IPS-20b (cell line): ENCODE results near the gene CHCHD5.
"Not testable (repeated sequence)": the region's sequence is repeated elsewhere in the genome, so short reads cannot be mapped to it uniquely, and the experiment has no call there.

Experiments used
- H3K27ac ChIP-seq: one replicate; pipeline ENCODE4 v1.5.1; 2013; ENCODE audit warnings: low read length
- H3K27me3 ChIP-seq: 2 replicates; pipeline ENCODE4 v1.6.1; 2013; ENCODE audit warnings: mild to moderate bottlenecking, low read length, inconsistent platforms; ENCODE audit not compliant: insufficient read depth
- H3K36me3 ChIP-seq: 2 replicates; pipeline ENCODE4 v1.6.1; 2013; ENCODE audit warnings: low read depth, mild to moderate bottlenecking, inconsistent platforms, low read length, moderate library complexity; ENCODE audit not compliant: insufficient read depth
- H3K4me1 ChIP-seq: 2 replicates; pipeline ENCODE4 v1.6.1; 2013; ENCODE audit warnings: mild to moderate bottlenecking, control low read depth, inconsistent platforms, low read length, moderate library complexity; ENCODE audit not compliant: insufficient read depth
- H3K4me3 ChIP-seq: 2 replicates; pipeline ENCODE4 v1.5.1; 2013; ENCODE audit warnings: mild to moderate bottlenecking, low read length, inconsistent platforms
- H3K9ac ChIP-seq: 2 replicates; pipeline ENCODE4 v1.6.1; 2013; ENCODE audit warnings: low read depth, mild to moderate bottlenecking, inconsistent platforms, low read length, moderate library complexity
- H3K9me3 ChIP-seq: 2 replicates; pipeline ENCODE4 v1.6.1; 2013; ENCODE audit warnings: mild to moderate bottlenecking, low read depth, low read length, inconsistent platforms; ENCODE audit not compliant: insufficient read depth

Gene CHCHD5

DNA sequence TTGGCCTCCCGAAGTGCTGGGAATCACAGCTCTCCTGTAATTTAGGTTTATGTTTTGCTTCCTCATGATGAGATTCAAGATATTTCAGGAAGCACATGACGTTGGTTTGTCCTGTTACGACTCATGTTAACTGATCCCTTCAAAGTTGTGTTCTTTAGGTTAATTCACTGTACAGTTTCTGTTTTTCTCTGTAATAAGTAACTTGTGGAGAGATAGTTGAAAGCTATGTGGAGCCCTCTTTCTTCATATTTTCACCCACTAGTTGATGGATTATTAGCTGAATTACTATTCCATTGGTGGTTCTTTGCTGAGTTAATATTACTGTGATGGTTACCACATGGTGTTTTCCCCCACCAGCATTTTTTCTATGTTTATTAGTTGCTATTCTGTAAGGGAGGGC, 18.3 kb upstream of the CHCHD5 start:
- Histone ChIP-seq H3K27me3 (no peaks in the 10 kb centered on the region), H3K9me3 (no peaks in the 10 kb centered on the region), H3K4me3 (no peak overlapping the region), H3K4me1 (no peaks in the 10 kb centered on the region), H3K36me3 (peaks cover 94% of the 10 kb centered on the region), H3K27ac (no peak overlapping the region), H3K9ac (no peak overlapping the region)

DNA sequence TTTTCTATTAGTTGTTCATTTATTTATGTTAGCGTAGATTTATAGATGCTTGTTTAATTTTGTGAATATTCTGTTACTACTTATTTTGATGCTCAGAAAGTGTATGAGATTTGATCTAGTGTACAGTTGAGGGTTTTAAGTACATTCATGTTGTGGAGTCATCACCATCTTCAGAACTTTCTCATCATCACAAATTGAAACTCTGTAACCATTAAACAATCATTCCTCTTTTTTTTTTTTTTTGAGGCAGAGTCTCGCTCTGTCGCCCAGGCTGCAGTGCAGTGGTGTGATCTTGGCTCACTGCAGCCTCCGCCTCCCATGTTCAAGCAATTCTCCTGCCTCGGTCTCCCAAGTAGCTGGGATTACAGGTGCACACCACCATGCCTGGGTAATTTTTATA, 17.9 kb upstream of the CHCHD5 start:
- H3K27me3 ChIP-seq, H3K27ac ChIP-seq, H3K4me3 ChIP-seq, H3K4me1 ChIP-seq, H3K9me3 ChIP-seq, H3K9ac ChIP-seq: not testable (repeated sequence)
- peaks cover 94% of the 10 kb centered on the region for H3K36me3 ChIP-seq

DNA sequence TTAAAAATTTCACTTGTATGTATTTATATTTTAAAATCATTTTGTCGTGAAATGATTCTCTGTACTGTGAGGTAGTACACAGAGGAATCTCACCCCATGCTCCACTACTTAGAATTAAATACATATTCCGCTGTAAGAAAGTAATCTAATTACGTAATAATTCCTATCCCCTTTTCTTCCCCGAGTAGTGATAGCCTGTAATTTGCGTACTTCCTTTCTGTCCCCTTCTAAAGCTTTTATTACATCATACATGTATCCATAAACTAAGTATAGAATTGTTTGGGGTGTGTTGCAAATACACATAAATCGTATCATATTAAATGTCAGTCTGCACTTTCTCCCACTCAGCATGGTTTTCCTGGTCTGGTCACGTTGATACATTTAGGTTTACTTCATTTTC, 12.4 kb upstream of the CHCHD5 start:
- H3K27me3 ChIP-seq: no peaks in the 10 kb centered on the region
- no peak overlapping the region for H3K4me3 ChIP-seq
- peaks cover 97% of the 10 kb centered on the region for H3K36me3 ChIP-seq
- no peaks in the 10 kb centered on the region for H3K9me3 ChIP-seq
- no peaks in the 10 kb centered on the region for H3K4me1 ChIP-seq
- H3K27ac ChIP-seq: no peak overlapping the region
- no peak overlapping the region for H3K9ac ChIP-seq

- no peaks in the 10 kb centered on the region for H3K4me1 ChIP-seq
- H3K27me3 ChIP-seq: no peaks in the 10 kb centered on the region
- H3K36me3 ChIP-seq: peaks cover 42% of the 10 kb centered on the region
- H3K27ac ChIP-seq: no peak overlapping the region
- no peaks in the 10 kb centered on the region for H3K9me3 ChIP-seq
- H3K4me3 ChIP-seq: no peak overlapping the region
- no peak overlapping the region for H3K9ac ChIP-seq
Measured at GRCh38 chr2:112577756-112578155, 6.7 kb upstream of the CHCHD5 start.

- Histone ChIP-seq H3K4me1 (no peaks in the 10 kb centered on the region), H3K36me3 (peaks cover 28% of the 10 kb centered on the region), H3K9ac (no peak overlapping the region), H3K4me3 (no peak overlapping the region), H3K27me3 (no peaks in the 10 kb centered on the region), H3K9me3 (no peaks in the 10 kb centered on the region), H3K27ac (no peak overlapping the region)
Measured at GRCh38 chr2:112579241-112579640, 5.2 kb upstream of the CHCHD5 start.

GRCh38 chr2:112580084-112580483, 4.3 kb upstream of the CHCHD5 start:
- Histone ChIP-seq H3K36me3 (peaks cover 19% of the 10 kb centered on the region), H3K27me3 (no peaks in the 10 kb centered on the region), H3K4me3 (no peak overlapping the region), H3K9me3 (no peaks in the 10 kb centered on the region), H3K9ac (no peak overlapping the region), H3K27ac (no peak overlapping the region), H3K4me1 (peaks cover 3% of the 10 kb centered on the region; the same call in 1 of the 2 replicates)

DNA sequence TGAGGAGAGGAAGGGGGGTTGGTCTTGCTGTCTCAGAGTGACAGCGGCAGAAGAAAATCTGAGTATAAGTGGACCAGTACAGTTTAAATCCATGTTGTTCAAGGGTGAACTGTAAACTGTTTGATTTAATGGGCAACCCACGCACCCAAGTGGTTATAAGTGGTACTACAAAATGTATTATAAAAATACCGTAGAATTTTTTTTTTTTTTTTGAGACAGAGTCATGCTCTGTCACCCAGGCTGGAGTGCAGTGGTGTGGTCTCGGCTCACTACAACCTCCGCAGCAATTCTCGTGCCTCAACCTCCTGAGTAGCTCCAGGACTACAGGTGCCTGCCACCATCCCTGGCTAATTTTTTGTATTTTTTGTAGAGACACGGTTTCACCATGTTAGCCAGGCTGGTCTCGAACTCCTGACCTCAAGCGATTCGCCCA, 2.1 kb upstream of the CHCHD5 start:
- Histone ChIP-seq H3K4me3 (no peak overlapping the region), H3K9me3 (no peaks in the 10 kb centered on the region), H3K4me1 (peaks cover 5% of the 10 kb centered on the region; the same call in 1 of the 2 replicates), H3K27ac (no peak overlapping the region), H3K36me3 (peaks cover 6% of the 10 kb centered on the region; the same call in 1 of the 2 replicates), H3K27me3 (no peaks in the 10 kb centered on the region), H3K9ac (no peak overlapping the region)

GRCh38 chr2:112583497-112584133, 794 bp upstream of the CHCHD5 start:
- no peaks in the 10 kb centered on the region for H3K27me3 ChIP-seq
- no peaks in the 10 kb centered on the region for H3K9me3 ChIP-seq
- H3K4me1 ChIP-seq: peaks cover 5% of the 10 kb centered on the region; the same call in 1 of the 2 replicates
- H3K9ac ChIP-seq: peak overlapping the region; percentile 90
- peak overlapping the region; percentile 93 for H3K4me3 ChIP-seq
- H3K36me3 ChIP-seq: peaks cover 14% of the 10 kb centered on the region; the same call in 1 of the 2 replicates
- H3K27ac ChIP-seq: peak overlapping the region; percentile 44

- H3K9me3 ChIP-seq: no peaks in the 10 kb centered on the region
- peaks cover 5% of the 10 kb centered on the region; the same call in 1 of the 2 replicates for H3K4me1 ChIP-seq
- peak overlapping the region; percentile 90 for H3K9ac ChIP-seq
- peak overlapping the region; percentile 93 for H3K4me3 ChIP-seq
- peak overlapping the region; percentile 72 for H3K27ac ChIP-seq
- H3K27me3 ChIP-seq: no peaks in the 10 kb centered on the region
- H3K36me3 ChIP-seq: peaks cover 15% of the 10 kb centered on the region; the same call in 1 of the 2 replicates
Measured at GRCh38 chr2:112584891-112585250, 462 bp downstream of the CHCHD5 start.

DNA sequence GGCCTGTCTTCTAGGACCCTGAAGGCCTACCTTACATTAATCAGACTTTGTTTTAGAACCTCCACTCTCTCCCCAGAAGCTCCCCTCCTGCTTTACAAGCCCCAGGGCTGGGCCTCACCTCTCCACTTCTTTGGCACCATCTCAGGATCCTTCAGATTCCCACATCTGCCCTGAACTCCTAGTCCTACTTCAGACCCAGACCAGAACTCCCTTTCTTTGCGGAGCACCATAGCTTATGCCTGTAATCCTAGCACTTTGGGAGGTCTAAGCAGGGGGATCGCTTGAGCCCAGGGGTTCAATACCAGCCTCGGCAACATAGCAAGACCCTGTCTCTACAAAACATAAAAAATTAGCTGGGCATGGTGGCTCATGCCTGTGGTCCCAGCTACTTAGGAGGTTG, 991 bp downstream of the CHCHD5 start:
- Histone ChIP-seq H3K9me3 (no peaks in the 10 kb centered on the region), H3K4me1 (peaks cover 5% of the 10 kb centered on the region; the same call in 1 of the 2 replicates), H3K9ac (peak overlapping the region; percentile 90), H3K27me3 (no peaks in the 10 kb centered on the region), H3K36me3 (peaks cover 15% of the 10 kb centered on the region; the same call in 1 of the 2 replicates), H3K4me3 (peak overlapping the region; percentile 93), H3K27ac (peak overlapping the region; percentile 72)

GRCh38 chr2:112585873-112586464, 1.6 kb downstream of the CHCHD5 start:
- Histone ChIP-seq H3K4me1 (peaks cover 5% of the 10 kb centered on the region; the same call in 1 of the 2 replicates), H3K27ac (no peak overlapping the region), H3K36me3 (peaks cover 15% of the 10 kb centered on the region; the same call in 1 of the 2 replicates), H3K27me3 (no peaks in the 10 kb centered on the region), H3K9me3 (no peaks in the 10 kb centered on the region), H3K4me3 (no peak overlapping the region), H3K9ac (no peak overlapping the region)

DNA sequence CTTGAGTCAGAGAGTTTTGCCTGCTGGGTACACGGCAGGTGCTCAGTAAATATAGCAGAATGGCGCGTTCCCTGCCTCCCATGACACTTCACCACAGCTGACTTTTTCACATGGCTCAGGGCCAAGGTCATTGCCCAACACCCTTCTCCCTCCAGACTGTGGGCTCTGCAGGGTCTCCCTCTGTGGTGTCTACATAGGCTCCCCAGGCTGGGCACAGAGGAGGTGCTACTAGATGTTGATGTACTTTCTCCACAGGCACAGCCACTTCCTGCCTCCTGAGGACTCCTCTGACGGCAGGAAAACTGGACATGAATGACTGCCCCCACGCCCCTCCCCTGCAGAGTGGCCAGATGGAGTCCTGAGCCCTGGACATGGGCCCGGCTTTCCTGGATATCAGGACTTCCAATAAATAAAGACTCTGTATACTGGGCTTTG, 4.2 kb downstream of the CHCHD5 start:
- peaks cover 5% of the 10 kb centered on the region; the same call in 1 of the 2 replicates for H3K4me1 ChIP-seq
- H3K9ac ChIP-seq: no peak overlapping the region
- H3K9me3 ChIP-seq: no peaks in the 10 kb centered on the region
- no peaks in the 10 kb centered on the region for H3K27me3 ChIP-seq
- no peak overlapping the region for H3K4me3 ChIP-seq
- no peak overlapping the region for H3K27ac ChIP-seq
- H3K36me3 ChIP-seq: peaks cover 15% of the 10 kb centered on the region; the same call in 1 of the 2 replicates
